GM21825 (cell line): ENCODE results near the gene ITPR2.
"Not testable (repeated sequence)": the region's sequence is repeated elsewhere in the genome, so short reads cannot be mapped to it uniquely, and the experiment has no call there.

ENCODE experiments used
- ATAC-seq: cut with Tn5 transposase; IDR thresholded peaks from one replicate; pipeline ENCODE4 v1.9.1; 2021; ENCODE audit warnings: mild to moderate bottlenecking, moderate library complexity; ENCODE audit not compliant: unreplicated experiment

Gene ITPR2

DNA sequence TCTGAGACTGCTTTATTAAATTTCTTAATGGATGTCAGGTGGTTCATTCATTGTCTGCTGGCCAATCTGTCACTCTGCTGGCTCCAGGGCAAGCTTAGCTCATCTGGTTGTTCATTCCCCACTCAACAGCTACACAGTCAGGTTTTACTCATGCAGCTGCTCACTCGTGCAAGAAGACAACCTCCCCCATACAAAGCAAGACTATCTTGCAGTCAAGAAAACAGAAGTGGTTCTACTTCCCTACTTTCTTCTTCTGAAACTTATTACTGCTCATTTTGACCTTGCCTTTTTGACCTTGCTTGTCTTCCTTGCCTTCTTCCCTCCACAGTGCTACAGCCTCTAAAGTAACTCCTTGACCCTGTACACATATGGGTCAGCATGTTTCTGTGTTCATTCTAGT is 359.7 kb downstream of the ITPR2 start:
- ATAC-seq, result peak; percentile 88

DNA sequence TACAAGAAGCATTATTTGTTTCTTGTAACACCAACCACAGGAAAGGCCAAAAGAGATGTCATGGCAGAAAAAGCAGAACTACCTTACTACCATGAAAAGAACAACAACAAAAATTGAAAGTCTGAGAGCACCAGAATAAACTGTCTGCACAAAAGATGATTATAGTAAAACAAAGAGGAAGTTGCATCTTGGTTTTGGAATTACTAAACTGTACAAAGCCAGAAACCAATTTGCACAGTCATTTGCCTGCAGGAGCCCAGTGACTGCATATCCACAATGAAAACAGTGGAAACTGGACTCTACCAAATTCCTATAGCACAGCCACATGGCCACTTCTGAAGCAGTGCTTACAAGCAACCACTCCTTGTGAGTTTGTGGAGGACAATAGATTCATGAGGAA is 361.4 kb downstream of the ITPR2 start:
- peak; percentile 70 for ATAC-seq

DNA sequence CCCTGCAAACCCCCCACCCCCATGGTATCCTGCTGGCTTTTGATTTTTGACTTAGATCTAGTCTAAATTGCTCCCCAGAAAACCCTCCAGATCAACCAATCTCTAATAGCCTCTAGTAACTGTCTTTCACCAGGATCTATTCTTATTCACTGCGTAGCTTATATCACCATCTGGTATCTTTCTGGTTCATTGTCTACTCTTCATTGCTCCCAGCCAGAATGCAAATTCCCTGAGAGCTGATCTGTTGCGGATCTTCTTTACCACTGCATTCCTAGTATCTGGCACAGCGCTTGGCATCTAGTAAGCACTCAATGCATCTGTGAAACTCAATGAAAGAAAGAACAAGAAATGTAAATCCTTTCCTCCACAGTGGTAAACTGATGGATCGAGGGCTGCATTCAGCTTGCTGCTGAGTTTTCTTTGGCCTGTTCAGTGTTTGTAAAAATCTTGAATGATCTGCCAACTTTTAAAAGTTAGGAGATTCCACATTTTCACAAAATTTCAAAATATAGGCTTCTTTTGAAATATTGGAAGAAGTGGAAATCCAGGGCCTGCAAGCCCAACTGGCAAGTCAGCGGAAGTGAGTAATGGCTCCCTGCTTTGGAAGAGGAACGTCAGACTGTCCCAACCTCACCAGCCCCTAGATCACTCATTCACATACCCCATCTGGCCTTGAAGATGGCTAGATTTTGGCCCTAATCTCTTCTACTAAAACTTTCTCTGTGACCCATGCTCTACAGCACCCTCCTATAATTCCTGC is 363.4 kb downstream of the ITPR2 start:
- ATAC-seq, result no peak

DNA sequence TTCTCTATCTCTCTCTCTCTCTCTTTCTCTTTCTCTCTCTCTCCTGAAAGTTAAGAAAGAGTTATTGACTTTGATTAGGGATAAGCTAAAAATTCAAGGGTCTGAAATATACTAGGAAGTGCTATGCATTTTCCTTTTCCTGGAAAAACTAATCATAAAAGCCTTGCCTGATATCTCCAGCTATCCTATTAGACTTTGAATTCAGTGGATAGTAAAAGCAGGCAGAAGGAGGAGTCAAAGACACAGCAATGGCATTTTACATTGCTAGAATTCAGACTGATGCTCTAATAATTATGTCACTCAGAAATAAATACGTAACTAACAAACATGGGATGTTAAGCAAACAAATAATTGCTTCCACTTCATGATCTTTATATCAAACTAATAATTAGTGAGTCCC is 365.6 kb downstream of the ITPR2 start:
- ATAC-seq, result no peak

DNA sequence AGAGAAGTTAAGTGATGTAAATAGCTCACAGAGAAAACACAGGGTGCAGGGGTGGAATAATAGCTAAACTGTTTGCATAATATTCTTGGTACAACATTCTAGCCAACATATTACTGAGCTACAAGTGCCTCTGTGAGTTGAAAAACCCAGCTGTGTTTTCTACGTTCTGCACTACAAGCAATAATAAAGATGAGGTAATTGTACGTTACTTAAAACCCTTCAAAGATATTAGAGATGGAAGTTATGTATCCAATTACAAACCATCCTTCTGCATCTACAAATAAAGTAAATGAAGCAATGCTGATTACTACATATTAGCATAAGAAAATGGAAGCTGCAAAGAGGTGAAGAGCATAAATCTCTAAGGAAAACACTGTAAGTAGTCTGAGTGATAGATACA is 366.3 kb downstream of the ITPR2 start:
- ATAC-seq, result no peak

DNA sequence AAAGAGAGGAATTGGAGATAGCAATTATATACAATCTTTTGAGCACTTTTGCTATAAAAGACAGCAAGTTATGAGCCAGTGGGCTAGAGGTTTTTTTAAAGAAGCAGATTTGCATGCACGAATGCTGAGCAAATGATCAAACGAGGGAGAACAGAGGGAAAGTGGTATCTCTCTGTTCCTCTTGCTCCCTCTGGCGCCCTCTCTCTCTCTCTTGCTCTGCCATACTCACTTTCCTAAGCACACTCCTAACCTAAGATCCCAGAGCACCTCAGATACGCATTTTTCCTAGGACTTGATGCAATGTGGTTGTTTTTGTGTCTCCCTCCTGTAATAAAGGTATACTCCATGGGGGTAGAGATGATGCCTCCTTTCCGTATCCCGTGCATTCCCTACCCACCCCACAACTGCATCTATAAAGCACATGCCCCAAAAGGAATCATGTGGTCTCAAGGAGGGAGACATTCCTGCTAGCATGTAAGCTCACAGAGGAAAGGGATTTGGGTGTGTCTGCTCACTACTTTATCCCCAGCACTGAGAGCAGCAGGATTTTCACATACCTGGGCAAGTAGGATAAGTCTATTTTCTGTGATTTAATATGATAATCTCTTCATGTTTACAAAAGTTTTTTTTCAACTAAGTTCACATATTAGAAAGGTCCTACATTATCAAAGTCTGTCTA is 367.4 kb downstream of the ITPR2 start:
- no peak for ATAC-seq

DNA sequence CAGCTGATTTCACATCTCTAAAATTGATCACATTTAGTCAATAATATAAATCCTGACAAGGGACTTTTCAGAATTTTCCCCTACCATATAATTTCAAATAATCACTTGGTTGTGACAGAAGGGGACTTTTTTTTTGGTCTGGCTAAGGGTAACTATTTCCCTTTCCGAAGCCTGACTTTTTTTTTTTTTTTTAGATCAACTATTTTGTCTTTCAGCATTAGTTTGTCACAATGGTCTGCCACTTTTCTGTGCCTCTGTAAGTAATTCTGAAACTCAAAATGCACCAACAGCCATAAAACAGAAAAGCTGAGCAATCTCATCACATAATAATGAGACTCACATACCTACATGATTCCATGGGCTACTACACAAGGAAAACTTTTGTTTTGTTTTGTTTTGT is 371.2 kb downstream of the ITPR2 start:
- no peak for ATAC-seq

DNA sequence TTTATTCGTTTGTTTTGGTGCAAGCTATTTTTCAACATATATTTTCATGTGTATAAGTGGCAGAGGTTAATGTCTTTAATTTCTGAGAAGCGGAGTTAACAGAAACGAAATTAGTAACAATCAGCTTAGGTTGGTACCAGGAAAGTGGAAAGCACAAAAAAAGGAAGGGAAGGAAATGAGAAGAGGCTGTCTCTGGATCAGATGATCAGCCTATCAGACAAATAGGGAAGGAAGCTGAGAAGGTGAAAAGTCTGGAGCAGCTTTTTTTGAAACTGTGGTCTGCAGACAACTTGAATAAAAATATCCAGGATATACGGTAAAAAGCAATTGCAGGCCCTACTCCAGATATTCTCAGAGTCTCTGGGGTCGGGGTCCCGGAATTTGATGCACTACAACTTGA is 372.6 kb downstream of the ITPR2 start:
- ATAC-seq, result no peak

DNA sequence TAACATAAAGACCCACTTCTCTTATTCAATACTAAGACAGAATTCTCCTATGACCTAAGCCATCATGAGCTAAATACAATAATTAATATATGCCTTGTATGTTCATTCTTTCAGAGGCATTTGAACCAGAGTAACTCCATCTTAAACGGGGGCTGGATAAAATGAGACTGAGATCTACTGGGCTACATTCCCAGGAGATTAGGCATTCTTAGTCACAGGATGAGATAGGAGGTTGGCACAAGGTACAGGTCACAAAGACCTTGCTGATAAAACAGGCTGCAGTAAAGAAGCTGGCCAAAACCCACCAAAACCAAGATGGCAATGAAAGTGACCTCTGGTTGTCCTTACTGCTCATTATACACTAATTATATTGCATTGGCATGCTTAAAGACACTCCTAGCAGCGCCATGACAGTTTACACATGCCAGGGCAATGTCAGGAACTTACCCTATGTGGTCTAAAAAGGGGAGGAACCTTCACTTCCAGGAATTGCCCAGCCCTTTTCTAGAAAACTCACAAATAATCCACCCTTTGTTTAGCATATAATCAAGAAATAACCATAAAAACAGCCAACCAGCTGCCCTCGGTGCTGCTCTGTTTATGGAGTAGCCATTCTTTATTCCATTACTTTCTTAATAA is 376.9 kb downstream of the ITPR2 start:
- ATAC-seq, result no peak

DNA sequence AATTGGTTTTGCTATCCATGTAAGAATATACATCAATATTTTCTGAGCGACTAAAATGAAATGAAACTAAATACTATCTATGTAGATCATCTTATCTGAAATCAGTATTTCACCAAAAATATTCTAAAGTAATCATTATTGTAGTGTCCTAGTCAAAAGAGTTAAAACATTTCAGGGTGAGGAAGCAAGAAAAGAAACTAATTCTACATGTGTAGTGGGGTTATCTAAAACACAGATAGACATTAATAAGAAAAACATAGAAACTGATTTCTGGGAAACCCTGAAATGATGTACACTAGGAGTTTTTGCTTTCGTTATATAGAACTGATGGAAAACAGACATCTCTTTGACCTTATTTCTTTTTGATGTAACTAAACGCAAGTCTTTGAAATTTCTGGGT is 379.7 kb downstream of the ITPR2 start:
- no peak for ATAC-seq

DNA sequence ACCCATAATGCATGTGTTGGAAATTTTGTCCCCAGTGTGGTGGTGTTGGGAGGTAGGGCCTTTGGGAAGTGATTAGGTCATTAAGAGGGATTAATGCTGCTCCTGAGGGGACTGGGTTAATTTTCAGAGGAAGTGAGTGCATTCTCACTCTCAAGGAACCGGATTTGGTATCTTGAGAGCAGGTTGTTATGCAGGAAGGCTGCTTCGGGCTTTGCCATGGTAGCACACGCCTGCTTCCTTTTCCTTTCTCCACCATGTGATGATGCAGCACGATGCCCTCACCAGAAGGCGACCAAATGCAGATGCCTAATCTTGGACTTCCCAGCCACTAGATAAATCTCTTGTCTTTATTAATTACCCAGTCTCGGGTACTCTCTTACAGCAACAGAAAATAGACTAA is 380.5 kb downstream of the ITPR2 start:
- ATAC-seq, result no peak

DNA sequence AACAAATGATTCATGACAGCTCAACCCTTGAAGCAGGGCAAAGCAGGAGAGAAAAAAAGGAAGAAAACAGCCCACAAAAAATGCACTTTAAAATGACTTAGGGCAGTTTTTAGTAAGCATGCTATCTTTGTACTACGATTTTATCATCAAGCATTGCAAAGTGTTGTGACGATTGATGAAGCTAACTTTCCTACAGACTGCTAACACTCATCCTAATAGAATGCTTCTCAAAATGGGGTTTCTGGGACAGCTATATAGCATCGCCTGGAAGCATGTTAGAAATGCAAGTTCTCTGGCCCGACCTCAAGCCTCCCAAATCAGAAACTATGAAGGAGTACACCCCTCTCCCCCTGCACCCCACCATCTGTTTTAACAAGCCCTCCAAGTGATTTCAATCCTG is 381.2 kb downstream of the ITPR2 start:
- ATAC-seq, result no peak

DNA sequence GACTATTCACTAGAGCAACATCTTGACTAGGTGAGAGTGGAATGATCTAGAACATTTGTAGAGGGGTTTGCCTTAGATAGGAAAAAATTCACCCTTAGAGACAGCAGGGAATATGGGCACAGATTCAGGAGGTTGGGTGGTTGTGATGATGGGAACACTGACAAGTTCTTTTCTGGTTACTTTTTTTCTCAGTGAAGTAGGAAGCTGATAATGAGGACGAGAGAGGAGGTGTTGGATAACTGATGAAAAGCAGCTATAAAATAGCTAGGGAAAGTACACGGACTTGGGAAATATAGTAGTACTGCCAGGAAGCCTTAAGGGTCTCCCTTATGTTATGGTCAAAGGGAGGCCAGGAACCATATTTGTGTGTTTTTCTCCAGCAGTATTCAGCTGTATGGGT is 387.1 kb downstream of the ITPR2 start:
- ATAC-seq, result no peak

DNA sequence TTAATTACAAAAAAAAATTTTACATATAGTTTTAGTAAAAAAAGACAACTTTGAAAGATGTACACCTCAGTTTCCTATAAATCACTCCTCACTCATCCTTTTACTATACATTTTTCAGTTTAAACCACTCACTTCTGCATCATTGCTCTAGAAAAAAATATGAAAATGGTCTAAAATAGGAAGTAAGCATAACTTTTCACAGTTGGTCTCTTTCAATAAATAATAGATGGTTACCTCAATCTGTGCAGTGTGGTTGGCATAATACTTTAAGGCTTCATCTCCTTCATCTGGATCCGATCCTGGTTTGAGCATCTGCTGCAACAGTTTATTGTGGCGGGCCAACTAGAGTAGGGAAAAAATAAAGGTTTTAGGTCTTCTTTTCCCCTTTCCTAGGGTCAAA is 389.7 kb downstream of the ITPR2 start:
- no peak for ATAC-seq

DNA sequence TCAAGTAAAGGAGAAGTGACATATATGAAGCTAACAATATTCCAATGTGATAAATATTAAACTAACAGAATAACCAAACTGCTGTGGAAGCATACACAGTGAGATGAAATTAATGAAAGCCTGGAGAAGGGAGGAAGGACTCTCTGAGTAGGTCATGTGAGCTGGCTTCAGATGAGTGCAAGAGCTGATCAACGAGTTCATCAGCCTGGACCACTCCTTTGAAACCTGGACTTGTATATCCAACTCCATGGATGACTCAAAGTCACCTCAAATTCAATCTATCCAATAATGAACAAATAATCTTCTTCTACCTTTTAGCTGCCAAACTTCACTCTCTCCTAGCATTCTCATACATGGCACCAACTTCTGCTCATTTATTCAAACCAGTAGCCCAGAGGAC is 391.6 kb downstream of the ITPR2 start:
- no peak for ATAC-seq

DNA sequence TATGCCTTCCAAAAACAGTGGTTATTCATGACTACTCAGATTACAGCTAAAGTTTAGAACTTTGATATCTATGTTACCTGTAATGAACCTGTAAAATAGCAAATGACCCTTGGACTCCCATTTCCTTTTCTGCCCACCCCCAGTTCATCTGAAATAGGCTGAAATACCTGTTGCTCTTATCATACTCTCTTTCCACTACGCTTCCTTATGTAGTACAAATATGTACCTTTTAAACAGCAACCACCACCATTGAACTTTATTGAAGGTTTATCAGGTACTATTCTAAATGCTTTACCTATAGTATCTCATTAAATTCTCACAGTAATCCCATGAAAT is 398.0 kb downstream of the ITPR2 start:
- ATAC-seq, result no peak

DNA sequence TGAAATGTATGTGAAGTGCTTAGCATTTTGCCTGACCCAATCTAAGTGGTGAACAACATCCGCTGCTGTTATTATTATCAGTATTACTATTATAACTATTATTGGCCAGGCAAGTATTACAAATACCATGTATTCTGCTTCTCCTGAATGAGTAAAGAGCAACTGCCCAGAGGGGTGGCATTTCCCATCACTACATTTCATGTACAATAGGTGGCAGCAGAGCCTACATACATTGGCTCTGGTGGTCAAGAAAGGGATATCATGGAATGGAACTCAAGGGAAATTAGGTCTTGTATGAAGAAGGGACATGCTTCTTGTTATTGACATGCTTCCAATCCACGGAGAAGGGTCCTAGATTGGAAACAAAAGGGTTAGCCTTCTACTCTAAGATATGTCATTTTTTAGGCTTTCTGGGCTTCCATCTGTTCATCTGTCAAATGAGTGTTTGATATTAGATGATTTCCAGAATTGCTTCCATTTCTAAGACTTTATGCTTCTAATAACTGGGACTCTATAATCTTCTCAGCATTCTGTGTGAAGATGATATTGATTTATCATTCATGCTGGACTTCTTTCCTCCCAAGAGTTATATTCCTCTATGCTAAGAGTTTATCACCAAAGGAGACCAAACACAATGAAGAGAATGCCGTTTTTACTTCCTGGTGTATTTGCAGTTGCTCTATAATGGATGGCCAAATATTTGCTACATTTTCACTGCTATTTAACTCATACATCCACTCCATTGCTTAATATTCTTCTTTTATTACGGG is 398.5 kb downstream of the ITPR2 start:
- peak; percentile 54 for ATAC-seq

DNA sequence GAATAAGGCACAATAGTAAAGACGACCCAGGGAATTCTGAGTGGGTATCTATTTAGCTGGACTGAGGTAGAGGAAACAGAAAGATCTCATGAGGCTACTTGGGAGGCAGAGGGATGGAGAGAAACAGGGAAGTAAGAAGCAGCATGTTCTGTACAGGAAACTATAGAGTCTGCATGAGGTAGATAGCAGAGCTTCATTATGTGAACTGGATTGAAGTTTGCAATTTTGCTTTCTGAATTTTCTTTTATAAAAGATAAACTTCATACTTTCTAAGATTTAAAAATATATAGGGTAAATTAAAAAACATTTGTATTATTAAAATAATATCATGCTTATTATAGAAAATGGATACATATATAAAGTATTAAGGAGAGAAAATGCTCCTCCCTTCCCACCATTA is 399.3 kb downstream of the ITPR2 start:
- ATAC-seq, result not testable (repeated sequence)

DNA sequence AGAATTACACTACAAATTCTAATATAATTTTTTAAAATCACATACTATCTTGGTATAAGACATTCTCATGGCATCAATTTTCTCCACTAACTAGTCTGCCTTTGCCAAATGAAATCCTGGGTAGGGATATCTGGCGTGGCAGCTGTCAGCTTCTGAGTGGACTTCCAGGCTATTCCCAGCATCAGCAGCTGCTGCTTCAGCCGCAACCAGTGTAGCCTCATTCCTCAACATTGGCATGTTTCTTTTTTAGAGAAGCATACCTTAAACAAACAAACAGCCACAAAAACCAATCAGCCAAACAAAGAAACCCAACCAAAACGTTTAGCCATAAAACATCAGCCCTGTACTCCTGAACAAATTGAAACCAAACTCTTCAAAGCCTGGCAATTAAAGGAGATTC is 401.8 kb downstream of the ITPR2 start:
- ATAC-seq, result no peak

DNA sequence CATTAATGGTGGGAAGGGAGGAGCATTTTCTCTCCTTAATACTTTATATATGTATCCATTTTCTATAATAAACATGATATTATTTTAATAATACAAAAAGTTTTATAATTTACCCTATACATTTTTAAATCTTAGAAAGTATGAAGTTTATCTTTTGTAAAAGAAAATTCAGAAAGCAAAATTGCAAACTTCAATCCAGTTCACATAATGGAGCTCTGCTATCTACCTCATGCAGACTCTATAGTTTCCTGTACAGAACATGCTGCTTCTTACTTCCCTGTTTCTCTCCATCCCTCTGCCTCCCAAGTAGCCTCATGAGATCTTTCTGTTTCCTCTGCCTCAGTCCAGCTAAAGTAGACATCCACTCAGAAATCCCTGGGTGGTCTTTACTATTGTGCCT is 402.4 kb downstream of the ITPR2 start:
- not testable (repeated sequence) for ATAC-seq

DNA sequence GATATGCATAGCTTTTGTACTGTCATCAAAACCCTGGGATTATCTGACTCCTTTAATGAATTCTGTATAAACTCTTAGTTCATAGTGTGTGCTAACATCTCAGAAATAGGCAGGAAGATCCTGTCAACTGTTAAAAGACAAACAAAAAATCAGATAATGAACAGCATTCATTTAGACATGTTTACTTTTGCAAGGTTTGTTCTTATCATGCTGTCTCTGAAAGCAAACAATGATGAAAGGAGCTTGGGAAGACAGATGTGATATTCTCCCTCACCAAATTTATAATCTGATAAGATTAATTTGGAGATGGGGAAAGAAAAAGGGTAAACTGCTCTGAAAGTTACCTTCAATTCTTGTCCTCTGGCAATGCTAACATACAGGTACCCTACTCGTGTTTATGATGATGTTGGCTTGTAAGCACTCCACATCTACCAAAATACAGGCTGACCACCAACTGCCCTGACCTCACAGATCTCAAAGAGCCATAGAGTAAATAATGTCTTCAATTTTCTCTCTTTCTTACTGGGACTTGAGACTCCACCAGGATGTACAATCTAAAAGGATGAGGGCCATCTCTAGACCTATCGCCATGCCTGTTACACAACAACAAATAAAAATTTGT is 403.8 kb downstream of the ITPR2 start:
- no peak for ATAC-seq
